Measurements from ENCODE around the gene ELAVL4.

GRCh38 chr1:50110151-50110550, 1.4 kb downstream of the ELAVL4 start:
- no peak for TF ChIP-seq FOXP1 (CRISPR knock-in tag; IDR thresholded peaks at IDR 0.05; ENCODE audit: borderline replicate concordance)
- TF ChIP-seq, protein P1, sequence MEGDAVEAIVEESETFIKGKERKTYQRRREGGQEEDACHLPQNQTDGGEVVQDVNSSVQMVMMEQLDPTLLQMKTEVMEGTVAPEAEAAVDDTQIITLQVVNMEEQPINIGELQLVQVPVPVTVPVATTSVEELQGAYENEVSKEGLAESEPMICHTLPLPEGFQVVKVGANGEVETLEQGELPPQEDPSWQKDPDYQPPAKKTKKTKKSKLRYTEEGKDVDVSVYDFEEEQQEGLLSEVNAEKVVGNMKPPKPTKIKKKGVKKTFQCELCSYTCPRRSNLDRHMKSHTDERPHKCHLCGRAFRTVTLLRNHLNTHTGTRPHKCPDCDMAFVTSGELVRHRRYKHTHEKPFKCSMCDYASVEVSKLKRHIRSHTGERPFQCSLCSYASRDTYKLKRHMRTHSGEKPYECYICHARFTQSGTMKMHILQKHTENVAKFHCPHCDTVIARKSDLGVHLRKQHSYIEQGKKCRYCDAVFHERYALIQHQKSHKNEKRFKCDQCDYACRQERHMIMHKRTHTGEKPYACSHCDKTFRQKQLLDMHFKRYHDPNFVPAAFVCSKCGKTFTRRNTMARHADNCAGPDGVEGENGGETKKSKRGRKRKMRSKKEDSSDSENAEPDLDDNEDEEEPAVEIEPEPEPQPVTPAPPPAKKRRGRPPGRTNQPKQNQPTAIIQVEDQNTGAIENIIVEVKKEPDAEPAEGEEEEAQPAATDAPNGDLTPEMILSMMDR (IDR thresholded peaks at IDR 0.05): no peak
- no peak for TF ChIP-seq ZNF512 (CRISPR knock-in tag; IDR thresholded peaks at IDR 0.05; ENCODE audit: borderline replicate concordance)
- TF ChIP-seq, protein P2, sequence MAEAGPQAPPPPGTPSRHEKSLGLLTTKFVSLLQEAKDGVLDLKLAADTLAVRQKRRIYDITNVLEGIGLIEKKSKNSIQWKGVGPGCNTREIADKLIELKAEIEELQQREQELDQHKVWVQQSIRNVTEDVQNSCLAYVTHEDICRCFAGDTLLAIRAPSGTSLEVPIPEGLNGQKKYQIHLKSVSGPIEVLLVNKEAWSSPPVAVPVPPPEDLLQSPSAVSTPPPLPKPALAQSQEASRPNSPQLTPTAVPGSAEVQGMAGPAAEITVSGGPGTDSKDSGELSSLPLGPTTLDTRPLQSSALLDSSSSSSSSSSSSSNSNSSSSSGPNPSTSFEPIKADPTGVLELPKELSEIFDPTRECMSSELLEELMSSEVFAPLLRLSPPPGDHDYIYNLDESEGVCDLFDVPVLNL (CRISPR knock-in tag; IDR thresholded peaks at IDR 0.05; ENCODE audit: borderline replicate concordance, low read depth): no peak
- TF ChIP-seq CBFB (CRISPR knock-in tag; IDR thresholded peaks at IDR 0.05; ENCODE audit: low read depth): no peak
- TF ChIP-seq ETV6 (CRISPR knock-in tag; IDR thresholded peaks at IDR 0.05): no peak
- TF ChIP-seq IRF2 (CRISPR knock-in tag; IDR thresholded peaks at IDR 0.05; ENCODE audit: borderline replicate concordance, low read depth): no peak
- TF ChIP-seq, protein P3, sequence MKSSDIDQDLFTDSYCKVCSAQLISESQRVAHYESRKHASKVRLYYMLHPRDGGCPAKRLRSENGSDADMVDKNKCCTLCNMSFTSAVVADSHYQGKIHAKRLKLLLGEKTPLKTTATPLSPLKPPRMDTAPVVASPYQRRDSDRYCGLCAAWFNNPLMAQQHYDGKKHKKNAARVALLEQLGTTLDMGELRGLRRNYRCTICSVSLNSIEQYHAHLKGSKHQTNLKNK (CRISPR knock-in tag; IDR thresholded peaks at IDR 0.05): no peak
- TF ChIP-seq SP1 (CRISPR knock-in tag; conservative IDR thresholded peaks at IDR 0.05): no peak
- TF ChIP-seq, protein P4, sequence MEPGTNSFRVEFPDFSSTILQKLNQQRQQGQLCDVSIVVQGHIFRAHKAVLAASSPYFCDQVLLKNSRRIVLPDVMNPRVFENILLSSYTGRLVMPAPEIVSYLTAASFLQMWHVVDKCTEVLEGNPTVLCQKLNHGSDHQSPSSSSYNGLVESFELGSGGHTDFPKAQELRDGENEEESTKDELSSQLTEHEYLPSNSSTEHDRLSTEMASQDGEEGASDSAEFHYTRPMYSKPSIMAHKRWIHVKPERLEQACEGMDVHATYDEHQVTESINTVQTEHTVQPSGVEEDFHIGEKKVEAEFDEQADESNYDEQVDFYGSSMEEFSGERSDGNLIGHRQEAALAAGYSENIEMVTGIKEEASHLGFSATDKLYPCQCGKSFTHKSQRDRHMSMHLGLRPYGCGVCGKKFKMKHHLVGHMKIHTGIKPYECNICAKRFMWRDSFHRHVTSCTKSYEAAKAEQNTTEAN (CRISPR knock-in tag; IDR thresholded peaks at IDR 0.05): no peak
- TF ChIP-seq NR1H2 (CRISPR knock-in tag; IDR thresholded peaks at IDR 0.05): no peak
- TF ChIP-seq USF2 (CRISPR knock-in tag; IDR thresholded peaks at IDR 0.05): no peak
- no peak for TF ChIP-seq HMGA2 (CRISPR knock-in tag; IDR thresholded peaks at IDR 0.05)
- TF ChIP-seq MXD4 (CRISPR knock-in tag; IDR thresholded peaks at IDR 0.05; ENCODE audit: borderline replicate concordance): no peak
